HG02870 (cell line): ENCODE measurements around the gene RAB2B.
A peak's percentile ranks its signal among the peaks of the same experiment; 100 is the strongest.
"Not testable (repeated sequence)": the region's sequence is repeated elsewhere in the genome, so short reads cannot be mapped to it uniquely, and the experiment has no call there.

Experiments
- ATAC-seq: cut with Tn5 transposase; IDR thresholded peaks from one replicate; pipeline ENCODE4 v1.9.1; 2021; ENCODE audit warnings: mild to moderate bottlenecking, moderate library complexity; ENCODE audit not compliant: unreplicated experiment

The RAB2B gene

GRCh38 chr14:21494902-21495762, 18.4 kb upstream of the RAB2B start:
- no peak for ATAC-seq

DNA sequence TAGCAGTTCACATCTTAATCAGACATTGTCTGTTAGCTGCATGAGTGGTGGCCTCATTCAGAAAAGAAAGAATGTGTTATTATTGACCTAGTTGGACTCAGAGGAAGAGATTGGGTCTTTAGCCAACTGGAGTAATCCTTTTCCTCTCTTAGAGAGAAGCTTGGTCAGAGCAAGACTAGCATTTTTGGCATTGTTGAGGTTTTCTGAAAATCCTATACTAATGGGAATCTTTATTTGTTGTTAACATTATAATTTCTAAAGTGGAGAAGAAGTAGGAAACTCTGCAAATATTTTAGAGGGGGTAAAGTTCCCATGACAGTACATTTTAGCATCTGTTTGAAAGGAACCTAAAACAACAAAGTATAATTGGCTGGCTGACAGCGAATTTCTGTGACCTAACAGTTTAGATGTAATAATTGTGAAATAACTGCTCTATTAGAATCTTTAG, 9.9 kb upstream of the RAB2B start:
- no peak for ATAC-seq

DNA sequence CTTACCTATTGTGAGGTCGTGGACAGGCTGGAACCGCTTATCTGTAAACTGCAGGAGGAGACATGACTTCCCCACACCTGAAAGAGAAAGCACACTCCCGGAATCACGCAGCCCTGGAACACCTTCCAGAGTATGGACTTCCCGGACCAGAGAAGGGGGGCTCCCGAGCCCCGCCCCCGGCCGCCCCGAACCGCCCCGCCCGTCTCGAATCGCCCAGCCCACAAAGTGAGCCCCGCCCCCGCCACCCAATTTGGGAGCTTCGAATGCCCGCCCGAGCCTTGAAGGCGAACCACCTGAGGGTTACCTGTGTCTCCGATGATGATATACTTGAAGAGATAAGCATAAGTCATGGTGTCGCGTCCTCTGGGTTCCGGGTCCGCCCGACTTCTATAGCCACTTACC, 235 bp downstream of the RAB2B start:
- no peak for ATAC-seq

DNA sequence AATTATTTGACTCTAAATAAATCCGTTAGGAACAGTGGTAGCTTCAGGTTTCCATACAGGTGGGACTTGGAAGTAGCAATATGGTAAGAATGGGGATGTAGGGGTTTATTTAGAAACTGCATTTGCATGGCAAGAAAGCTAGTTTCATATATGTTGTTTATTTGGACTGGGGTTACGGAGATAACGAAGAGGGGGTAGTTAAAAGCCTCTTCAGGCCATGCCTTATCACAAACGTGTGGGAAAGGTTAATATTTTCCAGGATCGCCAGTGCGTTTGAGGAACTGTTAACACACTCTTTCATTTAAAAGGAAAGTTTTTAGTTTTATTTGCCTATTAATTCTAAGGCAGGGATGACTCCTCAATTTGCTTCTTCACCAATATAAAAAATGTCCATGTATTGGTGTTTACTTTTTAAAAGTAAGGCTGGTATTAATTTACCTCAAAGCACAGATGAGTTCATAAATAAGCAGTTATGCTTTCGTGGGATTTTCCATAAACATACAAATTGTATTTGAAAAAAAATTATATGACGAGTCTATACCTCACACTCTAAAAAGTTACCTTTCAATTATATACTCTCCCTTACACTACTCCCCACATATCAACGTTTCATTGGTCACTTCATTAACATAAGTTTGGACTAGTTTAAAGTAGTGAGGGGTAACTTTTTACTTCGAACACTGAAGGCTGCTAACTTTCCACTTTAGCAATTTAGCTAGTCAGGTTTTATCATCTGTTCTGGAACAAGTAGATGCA, 814 bp downstream of the RAB2B start:
- no peak for ATAC-seq

DNA sequence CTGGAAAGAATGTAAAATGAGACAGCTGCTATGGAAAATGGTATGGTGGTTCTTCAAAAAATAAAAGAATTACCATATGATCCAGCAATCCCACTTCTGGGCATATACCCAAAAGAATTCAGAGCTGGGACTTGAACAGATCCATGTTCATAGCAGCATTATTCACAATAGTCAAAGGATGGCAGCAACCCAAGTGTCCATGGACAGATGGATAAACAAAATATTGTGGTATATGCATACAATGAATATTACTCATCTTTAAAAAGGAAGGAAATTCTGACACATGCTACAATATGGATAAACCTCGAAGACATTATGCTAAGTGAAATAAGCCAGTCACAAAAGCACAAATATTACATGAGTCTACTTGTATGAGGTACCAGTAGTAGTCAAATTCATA, 9.1 kb downstream of the RAB2B start:
- ATAC-seq: no peak

DNA sequence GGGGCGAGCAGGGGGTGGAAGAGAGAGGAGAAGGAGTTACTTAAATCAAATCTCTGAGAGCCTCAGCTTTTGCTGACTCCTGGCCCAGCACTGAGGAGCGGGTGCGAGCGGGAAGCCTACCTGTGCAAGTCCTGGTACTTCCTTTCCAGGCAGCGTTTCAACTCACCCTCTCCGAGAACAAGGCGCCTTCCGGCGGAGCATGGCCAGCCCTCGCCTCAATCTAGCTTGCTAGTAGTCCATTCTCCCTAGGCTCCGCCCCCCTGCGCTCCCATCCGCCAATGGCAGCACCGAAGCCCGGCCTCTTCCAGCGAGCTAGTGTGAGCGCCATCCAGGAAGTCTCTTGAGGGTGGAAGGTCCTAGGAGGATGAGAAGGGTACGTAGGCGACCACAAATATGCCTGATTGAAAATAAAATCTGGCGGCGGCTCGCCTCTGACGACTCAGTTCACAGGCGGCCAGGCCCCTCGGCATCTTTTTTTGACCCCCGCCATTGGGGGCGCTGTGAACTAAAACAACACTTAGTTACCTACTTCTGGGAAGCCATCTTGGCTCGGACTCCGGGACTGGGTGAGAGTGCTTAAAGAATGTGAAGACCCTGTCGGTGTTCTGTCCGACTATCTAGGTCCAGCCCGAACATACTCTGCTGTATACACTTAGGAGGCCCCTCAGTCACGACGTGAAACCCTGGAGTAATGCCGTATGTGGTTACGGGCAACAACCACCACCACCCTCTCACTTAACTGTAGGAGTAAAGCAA, 20.7 kb downstream of the RAB2B start, which contains the start of gene CHD8:
Gene CHD8, minus strand, starts transcription at position 212 of the 756 bp plus-strand sequence. CDS start 24,480 bp downstream, outside the sequence.
- ATAC-seq: peak; percentile 96

DNA sequence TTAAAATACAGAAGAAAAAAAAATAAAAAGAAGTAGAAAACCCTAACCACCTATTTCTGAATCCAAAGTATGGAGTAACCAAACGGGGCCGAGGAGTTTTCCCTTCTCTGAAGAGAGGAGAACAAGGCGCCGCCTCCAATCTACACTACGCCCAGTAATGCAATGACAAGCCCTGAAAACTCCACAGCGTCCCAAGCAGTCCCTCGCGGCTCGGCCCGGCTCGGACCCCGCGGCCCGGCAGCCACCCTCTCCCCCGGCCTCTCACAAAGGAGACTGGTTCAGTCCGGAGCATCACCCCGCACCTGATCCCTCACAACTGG, 21.2 kb downstream of the RAB2B start:
- peak; percentile 12 for ATAC-seq

DNA sequence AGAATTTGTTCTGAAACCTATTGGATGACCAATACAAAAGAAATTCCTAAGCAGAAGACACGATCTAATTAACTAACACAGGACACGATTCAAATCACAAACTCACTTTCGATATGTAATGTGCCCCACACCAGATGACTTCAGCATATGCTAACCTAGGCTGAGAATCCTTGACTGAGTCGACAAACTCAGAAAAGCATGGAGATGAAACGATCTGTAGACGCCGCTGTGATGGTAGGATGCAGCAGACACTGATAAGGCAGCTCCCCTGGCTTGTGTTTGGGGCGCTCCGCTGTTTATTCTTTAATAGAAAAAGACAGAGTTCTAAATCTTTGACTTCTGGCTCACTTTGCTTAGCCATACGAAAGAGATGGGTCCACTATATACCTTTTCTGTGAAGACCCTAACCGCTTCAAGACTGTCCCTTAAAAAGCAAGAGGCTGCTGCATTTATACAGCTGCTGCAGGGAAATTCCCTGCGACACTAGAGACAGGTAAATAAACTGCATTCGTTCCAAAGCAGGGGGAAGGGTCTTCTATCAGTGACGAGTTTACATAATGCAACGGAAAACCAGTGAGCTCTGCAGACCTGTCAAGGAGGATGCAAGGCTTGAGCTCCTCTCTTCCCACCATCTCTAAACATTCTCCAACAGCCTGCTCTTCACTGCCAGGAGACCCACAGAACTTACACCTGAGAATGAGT, 21.8 kb downstream of the RAB2B start:
- no peak for ATAC-seq

- no peak for ATAC-seq
Measured at GRCh38 chr14:21449899-21450216, 26.9 kb downstream of the RAB2B start.

- not testable (repeated sequence) for ATAC-seq
Measured at GRCh38 chr14:21442657-21443056, 34.1 kb downstream of the RAB2B start.

DNA sequence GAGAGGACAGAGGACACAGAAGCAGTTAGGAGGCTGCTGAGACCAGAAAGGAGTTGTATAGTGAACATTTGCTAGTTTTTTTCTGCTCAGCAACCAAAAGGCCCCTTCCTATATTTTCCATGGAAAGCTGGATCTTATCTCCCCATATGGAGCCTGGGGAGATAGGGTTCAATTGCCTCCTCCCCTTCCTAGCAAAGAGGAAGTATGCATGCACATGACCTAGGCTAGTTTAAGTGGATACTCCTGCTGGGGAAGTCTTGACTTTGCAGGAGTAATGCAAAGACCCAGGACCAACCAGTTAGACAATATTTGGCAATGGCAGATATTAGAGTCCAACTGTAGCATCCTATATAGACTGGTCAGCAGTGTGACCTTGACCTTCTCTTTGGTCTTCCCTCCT, 35.9 kb downstream of the RAB2B start:
- ATAC-seq: no peak

GRCh38 chr14:21437063-21437901, 39.5 kb downstream of the RAB2B start:
- peak; percentile 99 for ATAC-seq

DNA sequence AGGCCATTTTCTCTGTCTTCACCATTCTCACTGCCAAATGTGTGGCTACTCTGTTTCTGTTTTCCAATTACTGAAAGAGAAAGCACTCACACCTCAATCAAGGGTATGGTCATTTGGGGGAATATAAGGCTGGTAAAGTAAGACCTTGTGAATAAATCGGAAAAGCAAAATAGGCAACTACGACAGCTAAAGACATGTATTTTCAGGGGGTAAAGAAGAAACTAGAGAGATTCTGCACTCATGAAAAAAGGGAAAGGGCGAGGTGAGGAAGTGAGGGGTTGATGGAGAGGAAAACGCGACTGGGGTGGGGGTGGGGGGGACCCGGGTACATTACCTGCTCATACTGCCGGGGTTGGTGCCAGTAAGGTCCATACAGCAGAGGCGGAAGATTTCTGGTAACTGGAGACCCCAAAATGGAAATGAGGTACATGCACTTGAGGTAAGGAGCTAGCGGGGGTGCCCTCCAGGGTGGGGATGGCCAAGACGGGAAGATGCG, 40.1 kb downstream of the RAB2B start:
- ATAC-seq: no peak

- no peak for ATAC-seq
Measured at GRCh38 chr14:21431126-21431525, 45.6 kb downstream of the RAB2B start.

DNA sequence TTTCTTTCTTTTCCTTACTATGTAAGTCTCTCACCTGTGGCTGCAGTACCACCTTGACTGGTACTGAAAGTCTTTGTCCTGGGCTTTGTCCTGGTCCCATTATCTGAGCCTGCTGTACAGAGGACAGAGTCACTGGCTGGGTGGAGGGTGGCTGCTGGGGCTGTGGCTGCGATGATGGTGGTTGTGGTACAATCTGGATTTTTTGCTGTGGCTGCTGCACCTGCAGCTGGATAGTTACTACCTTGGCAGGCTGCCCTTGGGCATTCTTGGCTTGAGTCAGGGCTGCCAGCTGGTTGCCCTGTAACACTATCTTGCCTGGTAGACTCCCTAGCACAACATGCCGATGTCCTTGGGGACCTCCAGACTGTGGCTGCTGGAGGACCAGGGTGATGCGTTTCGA, 47.8 kb downstream of the RAB2B start:
- ATAC-seq: no peak

DNA sequence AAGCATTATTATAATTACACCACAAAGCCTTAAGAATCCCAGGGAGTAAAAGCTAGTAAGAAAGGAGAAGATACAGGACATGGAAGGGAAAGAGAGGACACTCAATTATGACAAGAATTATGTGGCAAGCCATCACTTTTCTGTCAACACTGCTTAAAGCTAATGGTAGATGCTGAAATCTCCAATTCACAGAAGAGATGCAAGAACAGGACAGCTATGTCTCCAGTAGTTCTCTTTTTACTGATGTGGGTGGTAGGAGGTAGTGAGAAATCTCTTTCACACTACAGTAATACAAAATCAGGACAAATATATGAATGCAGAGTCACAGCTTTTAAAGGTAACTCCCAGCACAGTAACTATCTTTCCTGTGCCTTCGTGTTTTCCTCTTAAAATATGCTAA, 50.1 kb downstream of the RAB2B start:
- ATAC-seq: no peak

DNA sequence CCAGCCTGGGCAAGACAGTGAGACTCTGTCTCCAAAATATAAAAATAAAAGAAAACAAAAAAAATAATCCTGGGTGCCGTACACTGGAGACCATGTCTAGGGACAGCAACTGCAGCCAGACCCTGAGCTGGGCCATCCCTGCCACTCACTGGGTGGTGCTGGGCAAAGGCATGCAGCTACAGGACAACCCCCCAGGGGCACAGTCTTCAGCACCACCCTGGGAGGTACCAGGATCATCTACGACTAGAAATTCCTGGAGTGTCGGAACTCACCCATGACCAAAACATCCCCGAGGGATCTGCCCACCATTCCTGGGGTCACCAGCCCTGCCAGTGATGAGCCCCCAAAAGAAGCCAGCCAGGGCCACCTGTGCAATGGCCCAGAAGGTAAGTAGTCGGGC, 57.2 kb downstream of the RAB2B start:
- no peak for ATAC-seq

DNA sequence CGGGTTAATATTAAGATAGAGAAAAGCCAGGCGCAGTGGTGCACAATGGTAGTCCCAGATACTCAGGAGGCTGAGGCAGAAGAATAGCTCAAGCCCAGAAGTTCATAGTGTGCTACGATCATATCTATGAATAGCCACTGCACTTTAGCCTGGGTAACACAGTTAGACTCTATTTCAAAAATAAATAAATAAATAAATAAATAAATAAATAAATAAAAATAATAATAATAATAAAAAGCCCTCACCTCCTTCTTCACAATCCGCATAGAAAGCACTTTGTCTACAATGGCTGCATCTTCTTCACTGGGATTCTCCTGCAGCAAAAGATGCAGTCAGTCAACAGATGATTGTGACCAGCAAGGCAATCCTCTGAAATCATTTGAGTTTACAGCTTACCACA, 61.4 kb downstream of the RAB2B start:
- no peak for ATAC-seq

GRCh38 chr14:21414137-21414631, 62.6 kb downstream of the RAB2B start:
- ATAC-seq: no peak
